RWPE1 (cell line): ENCODE results near the gene GPRASP3.
A peak's percentile ranks its signal among the peaks of the same experiment; 100 is the strongest.

Experiments
- CTCF ChIA-PET: fragments of 350-600 bp; sonication (Branson Sonifier 250); formaldehyde crosslinking; extraction: SDS; loops from one replicate; lab custom pipeline; 2021; lab: Yijun Ruan, JAX
- POLR2A ChIA-PET: fragments of 400-600 bp; formaldehyde crosslinking; extraction: SDS; loops from one replicate; lab custom pipeline; 2020; ENCODE audit warnings: antibody characterized with exemption; ENCODE audit not compliant: low non-redundant PET; lab: Yijun Ruan, JAX
- DNase-seq: peaks from one replicate; pipeline ENCODE4 v3.0.0; 2012; ENCODE audit warnings: low spot score
- H3K27ac ChIP-seq: fragments of 450-650 bp; 2 replicates; pipeline ENCODE4 v1.5.1; 2017
- TF ChIP-seq, protein P1 (sequence below): fragments of 450-650 bp; conservative IDR thresholded peaks from 2 replicates; pipeline ENCODE4 v1.5.1; 2017; ENCODE audit warnings: low read depth, mild to moderate bottlenecking

GPRASP3 gene

DNA sequence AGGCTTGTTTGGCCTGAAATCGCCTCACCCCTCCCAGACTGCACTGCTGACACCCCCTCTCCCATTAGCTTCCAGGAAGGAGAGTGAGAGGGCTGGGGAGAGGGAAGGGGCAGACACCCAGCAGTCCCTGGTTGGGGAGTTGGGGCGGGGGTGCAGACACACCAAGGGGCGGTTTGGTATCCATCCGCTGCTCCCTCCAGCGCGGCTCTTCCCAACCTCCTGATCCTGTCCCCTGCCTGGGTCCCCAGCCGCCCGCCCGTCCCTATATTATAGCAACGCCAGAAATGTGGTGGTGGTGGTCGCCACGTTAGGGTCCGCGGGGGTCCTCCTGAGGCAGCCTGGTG, 24.9 kb downstream of the GPRASP3 start:
- DNase-seq: no peak
- H3K27ac ChIP-seq: no peak overlapping the region
- TF ChIP-seq, protein P1, sequence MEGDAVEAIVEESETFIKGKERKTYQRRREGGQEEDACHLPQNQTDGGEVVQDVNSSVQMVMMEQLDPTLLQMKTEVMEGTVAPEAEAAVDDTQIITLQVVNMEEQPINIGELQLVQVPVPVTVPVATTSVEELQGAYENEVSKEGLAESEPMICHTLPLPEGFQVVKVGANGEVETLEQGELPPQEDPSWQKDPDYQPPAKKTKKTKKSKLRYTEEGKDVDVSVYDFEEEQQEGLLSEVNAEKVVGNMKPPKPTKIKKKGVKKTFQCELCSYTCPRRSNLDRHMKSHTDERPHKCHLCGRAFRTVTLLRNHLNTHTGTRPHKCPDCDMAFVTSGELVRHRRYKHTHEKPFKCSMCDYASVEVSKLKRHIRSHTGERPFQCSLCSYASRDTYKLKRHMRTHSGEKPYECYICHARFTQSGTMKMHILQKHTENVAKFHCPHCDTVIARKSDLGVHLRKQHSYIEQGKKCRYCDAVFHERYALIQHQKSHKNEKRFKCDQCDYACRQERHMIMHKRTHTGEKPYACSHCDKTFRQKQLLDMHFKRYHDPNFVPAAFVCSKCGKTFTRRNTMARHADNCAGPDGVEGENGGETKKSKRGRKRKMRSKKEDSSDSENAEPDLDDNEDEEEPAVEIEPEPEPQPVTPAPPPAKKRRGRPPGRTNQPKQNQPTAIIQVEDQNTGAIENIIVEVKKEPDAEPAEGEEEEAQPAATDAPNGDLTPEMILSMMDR: no peak
- CTCF ChIA-PET: no interaction called here
- POLR2A ChIA-PET: no interaction called here

DNA sequence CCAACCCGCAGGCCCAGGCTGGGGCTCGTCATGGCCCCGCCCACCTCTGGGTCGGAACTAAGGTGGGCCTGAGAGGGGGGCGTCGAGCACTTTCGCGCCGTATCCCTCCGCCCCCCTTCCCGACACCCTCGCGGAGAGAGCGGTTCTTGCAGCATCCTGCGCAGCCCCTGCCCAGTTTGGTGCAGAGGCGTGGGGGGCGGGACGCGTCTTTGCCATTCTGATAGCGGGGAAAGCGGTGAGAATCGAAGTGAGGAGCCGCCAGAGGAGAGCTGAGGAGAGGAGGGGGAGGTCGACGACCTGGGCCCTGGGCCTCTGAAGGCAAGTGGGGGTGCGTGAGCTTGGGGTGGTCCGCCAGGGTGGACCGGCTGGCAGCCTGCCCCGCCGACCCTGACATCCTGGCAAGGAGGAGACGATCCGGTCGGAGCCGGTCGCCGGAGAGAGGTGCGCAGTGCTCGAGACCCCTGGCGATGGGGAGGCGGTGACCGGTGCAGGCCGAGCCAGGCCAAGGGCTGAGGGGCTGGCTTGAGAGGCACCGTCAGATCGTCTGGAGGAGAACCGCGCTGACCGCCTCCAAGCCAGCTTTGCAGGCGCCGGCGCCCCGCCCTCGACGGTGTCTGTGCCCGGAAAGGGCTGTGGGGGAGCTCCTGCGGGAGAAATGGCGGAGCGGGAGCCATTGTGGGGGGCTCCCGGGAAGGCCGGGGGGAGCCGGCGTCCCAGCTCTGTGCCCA, 25.5 kb downstream of the GPRASP3 start:
- no peak overlapping the region for H3K27ac ChIP-seq
- POLR2A ChIA-PET: interaction anchor here (0.7 kb wide), 1 partner anchor 15 kb away, joined by 3 read pairs; no protein-coding TSS in a partner anchor
- DNase-seq: no peak

DNA sequence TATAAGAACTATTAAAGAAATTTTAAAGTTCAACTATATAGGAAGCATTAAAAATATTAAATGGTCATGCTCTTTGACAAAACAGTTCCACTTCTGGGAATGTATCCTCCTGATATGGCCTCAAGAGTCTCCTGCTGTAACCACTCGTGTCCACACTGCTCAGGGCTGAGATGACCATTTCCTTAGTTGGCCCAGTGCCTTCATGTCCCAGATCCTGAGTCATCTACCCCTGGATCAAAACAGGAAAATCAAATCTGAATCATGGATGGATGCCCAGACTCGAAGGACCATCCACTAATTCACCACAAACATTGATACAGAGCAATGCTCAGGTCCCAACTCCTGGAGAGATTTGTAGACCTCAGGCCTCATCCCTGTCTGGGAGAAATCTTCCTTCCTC, 44.7 kb downstream of the GPRASP3 start:
- CTCF ChIA-PET: no interaction called here
- TF ChIP-seq, protein P1: no peak
- POLR2A ChIA-PET: no interaction called here
- peak; percentile 9 for DNase-seq
- H3K27ac ChIP-seq: no peak overlapping the region

More for the DNA sequence above, 25.5 kb downstream of the GPRASP3 start:
- CTCF ChIA-PET: interaction anchor here (0.6 kb wide), 1 partner anchor 88 kb away, joined by 4 read pairs; no protein-coding TSS in a partner anchor
- TF ChIP-seq, protein P1: no peak

DNA sequence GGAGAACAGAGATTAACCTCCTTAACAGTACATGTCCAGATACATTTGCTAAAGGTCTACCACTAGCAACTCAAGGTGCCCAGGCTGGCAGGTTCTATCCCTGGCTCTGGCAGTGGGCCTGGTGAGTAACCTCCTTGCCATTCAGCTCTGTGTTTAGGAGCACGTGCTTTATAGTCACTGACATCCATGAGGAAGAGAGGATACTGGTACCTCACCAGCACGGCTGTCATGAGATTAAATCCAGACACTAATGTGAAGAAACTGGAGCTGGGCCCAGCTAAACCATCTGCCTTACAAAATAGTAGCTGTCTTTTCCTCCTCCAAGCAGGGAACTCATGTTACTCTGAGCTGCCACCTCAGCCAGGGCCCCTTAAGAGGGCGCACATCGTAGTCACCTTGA, 45.3 kb downstream of the GPRASP3 start:
- DNase-seq: no peak
- TF ChIP-seq, protein P1: no peak
- CTCF ChIA-PET: interaction anchor here (0.6 kb wide), 1 partner anchor 30 kb away, joined by 3 read pairs; no protein-coding TSS in a partner anchor
- H3K27ac ChIP-seq: no peak overlapping the region
- POLR2A ChIA-PET: no interaction called here

DNA sequence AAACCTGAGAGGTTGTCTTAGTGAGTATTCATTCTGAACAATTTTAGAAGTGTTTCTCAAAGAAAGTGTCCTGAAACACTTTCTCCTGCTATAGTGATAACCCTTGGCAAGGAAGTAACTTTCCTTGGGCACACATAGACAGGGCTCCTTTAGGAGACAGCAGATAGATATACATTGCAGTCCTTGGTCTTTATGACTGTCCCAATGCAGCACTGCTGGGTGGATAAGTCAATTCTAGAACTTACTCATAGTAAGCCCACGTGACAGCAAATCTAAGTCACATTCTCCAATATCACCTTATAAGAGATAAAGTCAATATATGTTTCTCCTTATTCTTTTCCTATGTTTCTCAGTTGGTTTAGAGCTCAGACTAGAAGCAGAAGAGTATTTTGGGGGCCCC, 46.7 kb downstream of the GPRASP3 start:
- no peak overlapping the region for H3K27ac ChIP-seq
- TF ChIP-seq, protein P1: no peak
- DNase-seq: no peak
- CTCF ChIA-PET: no interaction called here
- POLR2A ChIA-PET: no interaction called here

DNA sequence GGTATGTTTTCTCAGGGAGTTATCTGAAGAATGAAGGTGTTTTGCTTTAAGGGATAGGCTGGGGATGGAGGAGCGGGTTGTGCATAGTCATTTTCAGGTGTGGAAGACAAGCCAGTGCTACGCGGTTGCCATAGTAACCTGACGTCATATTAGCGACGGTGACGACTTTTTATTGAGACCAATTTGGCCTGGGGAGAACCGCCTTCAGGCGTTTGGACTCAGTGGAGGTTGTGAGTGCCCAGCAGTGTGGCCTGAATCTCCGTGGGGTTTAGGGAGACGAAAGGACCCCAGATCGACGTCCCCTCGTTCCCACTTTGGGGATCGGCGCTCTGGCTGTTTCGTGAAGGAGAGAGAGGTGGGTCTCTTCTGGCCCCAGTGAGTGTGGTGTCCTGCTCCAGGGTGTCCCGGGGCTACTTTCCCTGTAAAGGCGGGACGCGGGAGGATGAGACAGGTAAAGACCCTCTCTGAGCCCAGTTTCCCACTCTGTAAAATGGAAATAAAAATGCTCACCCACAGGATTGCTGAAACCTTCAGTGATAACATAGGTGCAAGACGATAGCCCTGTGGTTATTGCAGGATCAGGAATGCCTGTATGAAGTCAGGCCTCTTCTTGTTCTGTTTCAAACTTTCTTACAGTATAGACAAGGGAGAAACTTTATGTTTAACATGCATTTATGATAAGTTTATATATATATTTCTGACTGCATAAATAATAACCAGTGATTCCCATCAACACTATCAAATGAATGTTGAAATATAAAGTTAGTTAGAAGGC, 48.6 kb downstream of the GPRASP3 start:
- ChIA-PET CTCF (interaction anchor here (0.5 kb wide), 1 partner anchor 7 kb away, joined by 4 read pairs; no protein-coding TSS in a partner anchor), POLR2A (interaction anchor here (0.6 kb wide), 1 partner anchor 162 kb away, joined by 9 read pairs; no protein-coding TSS in a partner anchor)
- peak; percentile 75 for DNase-seq
- peak overlapping the region; percentile 67 for H3K27ac ChIP-seq
- TF ChIP-seq, protein P1: no peak
